GM18517 (cell line): ENCODE data around the gene SLC12A6.
"Not testable (repeated sequence)": the region's sequence is repeated elsewhere in the genome, so short reads cannot be mapped to it uniquely, and the experiment has no call there.

Experiments used
- ATAC-seq: cut with Tn5 transposase; IDR thresholded peaks from one replicate; pipeline ENCODE4 v1.9.1; 2021; ENCODE audit warnings: mild to moderate bottlenecking, moderate library complexity; ENCODE audit not compliant: unreplicated experiment

Gene SLC12A6

GRCh38 chr15:34337557-34338306, at the start of gene SLC12A6:
TSS of gene SLC12A6 (minus strand) at chr15:34337781. CDS start at chr15:34336680, 1,101 bp downstream.
- ATAC-seq: peak; percentile 43

GRCh38 chr15:34381829-34382521, 44.4 kb upstream of the SLC12A6 start:
- ATAC-seq: not testable (repeated sequence)

- not testable (repeated sequence) for ATAC-seq
Measured at GRCh38 chr15:34380491-34380890, 42.9 kb upstream of the SLC12A6 start.

- ATAC-seq: no peak
Measured at GRCh38 chr15:34376856-34377255, 39.3 kb upstream of the SLC12A6 start.

- ATAC-seq: not testable (repeated sequence)
Measured at GRCh38 chr15:34375541-34375940, 38.0 kb upstream of the SLC12A6 start.

- no peak for ATAC-seq
Measured at GRCh38 chr15:34374816-34375215, 37.2 kb upstream of the SLC12A6 start.

- ATAC-seq: no peak
Measured at GRCh38 chr15:34373951-34374350, 36.4 kb upstream of the SLC12A6 start.

GRCh38 chr15:34370643-34371042, 33.1 kb upstream of the SLC12A6 start:
- ATAC-seq: no peak

GRCh38 chr15:34370129-34370528, 32.5 kb upstream of the SLC12A6 start:
- ATAC-seq: no peak

GRCh38 chr15:34367101-34368081, 29.8 kb upstream of the SLC12A6 start, which contains the start of gene LPCAT4:
TSS of gene LPCAT4 (minus strand) at chr15:34367196. CDS start at chr15:34367100, 96 bp downstream.
- peak; percentile 78 for ATAC-seq

- no peak for ATAC-seq
Measured at GRCh38 chr15:34366271-34367065, 28.9 kb upstream of the SLC12A6 start.

- ATAC-seq: no peak
Measured at GRCh38 chr15:34365836-34366235, 28.3 kb upstream of the SLC12A6 start.

GRCh38 chr15:34365091-34365825, 27.7 kb upstream of the SLC12A6 start:
- no peak for ATAC-seq

- ATAC-seq: no peak
Measured at GRCh38 chr15:34364041-34364440, 26.5 kb upstream of the SLC12A6 start.

GRCh38 chr15:34362047-34362773, 24.6 kb upstream of the SLC12A6 start:
- no peak for ATAC-seq

GRCh38 chr15:34361278-34361677, 23.7 kb upstream of the SLC12A6 start:
- no peak for ATAC-seq

- ATAC-seq: no peak
Measured at GRCh38 chr15:34360298-34360697, 22.7 kb upstream of the SLC12A6 start.

GRCh38 chr15:34359416-34359815, 21.8 kb upstream of the SLC12A6 start:
- no peak for ATAC-seq

GRCh38 chr15:34358948-34359347, 21.4 kb upstream of the SLC12A6 start:
- ATAC-seq: no peak
